BLaER1 (cell line): ENCODE results near the gene CTH.

Source experiments
- H3K27ac ChIP-seq: shearing (Covaris generic); formaldehyde crosslinking; 2 replicates; pipeline ENCODE4 v1.8.1; 2022
- H3K27me3 ChIP-seq: shearing (Covaris generic); formaldehyde crosslinking; 2 replicates; pipeline ENCODE4 v1.8.1; 2022
- H3K36me3 ChIP-seq: shearing (Covaris generic); formaldehyde crosslinking; 2 replicates; pipeline ENCODE4 v1.8.1; 2022
- H3K4me1 ChIP-seq: shearing (Covaris generic); formaldehyde crosslinking; 2 replicates; pipeline ENCODE4 v1.8.1; 2022
- H3K4me2 ChIP-seq: shearing (Covaris generic); formaldehyde crosslinking; 2 replicates; pipeline ENCODE4 v1.8.1; 2022
- H3K4me3 ChIP-seq: shearing (Covaris generic); formaldehyde crosslinking; 2 replicates; pipeline ENCODE4 v1.8.1; 2022
- H3K9ac ChIP-seq: shearing (Covaris generic); formaldehyde crosslinking; 2 replicates; pipeline ENCODE4 v1.8.1; 2022
- H3K9me3 ChIP-seq: shearing (Covaris generic); formaldehyde crosslinking; 2 replicates; pipeline ENCODE4 v1.8.1; 2022
- H4K20me1 ChIP-seq: shearing (Covaris generic); formaldehyde crosslinking; 2 replicates; pipeline ENCODE4 v1.8.1; 2022
- Cebpa-rat ChIP-seq: shearing (Covaris generic); IDR thresholded peaks from 2 replicates; pipeline ENCODE4 v1.8.1; 2022

Gene CTH

GRCh38 chr1:70382682-70383081, 28.4 kb upstream of the CTH start:
- no peak overlapping the region for H3K4me2 ChIP-seq
- no peak overlapping the region for H3K4me3 ChIP-seq
- H3K27me3 ChIP-seq, result no peaks in the 10 kb centered on the region
- H3K4me1 ChIP-seq, result 0 out of 2 replicates have a peak, but pooled peaks cover 7% of the 10 kb centered on the region
- no peak overlapping the region for H3K27ac ChIP-seq
- no peaks in the 10 kb centered on the region for H3K36me3 ChIP-seq
- H3K9me3 ChIP-seq, result no peaks in the 10 kb centered on the region
- no peak overlapping the region for H3K9ac ChIP-seq
- no peak for TF ChIP-seq Cebpa-rat
- no peaks in the 10 kb centered on the region for H4K20me1 ChIP-seq

GRCh38 chr1:70383483-70383882, 27.6 kb upstream of the CTH start:
- H3K27me3 ChIP-seq, result no peaks in the 10 kb centered on the region
- H3K4me2 ChIP-seq, result no peak overlapping the region

GRCh38 chr1:70384542-70384941, 26.5 kb upstream of the CTH start:
- 0 out of 2 replicates have a peak, but pooled peaks cover 7% of the 10 kb centered on the region for H3K4me1 ChIP-seq
- H3K27ac ChIP-seq, result no peak overlapping the region
- TF ChIP-seq Cebpa-rat, result no peak
- no peaks in the 10 kb centered on the region for H3K27me3 ChIP-seq
- H4K20me1 ChIP-seq, result no peaks in the 10 kb centered on the region
- no peak overlapping the region for H3K4me2 ChIP-seq
- no peaks in the 10 kb centered on the region for H3K36me3 ChIP-seq
- H3K9ac ChIP-seq, result no peak overlapping the region
- H3K9me3 ChIP-seq, result no peaks in the 10 kb centered on the region
- no peak overlapping the region for H3K4me3 ChIP-seq

More at GRCh38 chr1:70383483-70383882, 27.6 kb upstream of the CTH start:
- H3K9me3 ChIP-seq, result no peaks in the 10 kb centered on the region
- no peaks in the 10 kb centered on the region for H4K20me1 ChIP-seq
- TF ChIP-seq Cebpa-rat, result no peak
- no peak overlapping the region for H3K27ac ChIP-seq
- H3K9ac ChIP-seq, result no peak overlapping the region
- no peak overlapping the region for H3K4me3 ChIP-seq
- H3K36me3 ChIP-seq, result no peaks in the 10 kb centered on the region
- 0 out of 2 replicates have a peak, but pooled peaks cover 7% of the 10 kb centered on the region for H3K4me1 ChIP-seq

- H3K9ac ChIP-seq, result no peak overlapping the region
- no peak for TF ChIP-seq Cebpa-rat
- no peak overlapping the region for H3K4me2 ChIP-seq
- H3K27ac ChIP-seq, result no peak overlapping the region
- H3K27me3 ChIP-seq, result no peaks in the 10 kb centered on the region
- no peaks in the 10 kb centered on the region for H3K36me3 ChIP-seq
- 0 out of 2 replicates have a peak, but pooled peaks cover 7% of the 10 kb centered on the region for H3K4me1 ChIP-seq
- H3K9me3 ChIP-seq, result no peaks in the 10 kb centered on the region
- H3K4me3 ChIP-seq, result no peak overlapping the region
- H4K20me1 ChIP-seq, result no peaks in the 10 kb centered on the region
These were observed 25.6 kb upstream of the CTH start for GRCh38 chr1:70385477-70385876.

GRCh38 chr1:70386121-70386520, 24.9 kb upstream of the CTH start:
- no peaks in the 10 kb centered on the region for H3K9me3 ChIP-seq
- no peaks in the 10 kb centered on the region for H4K20me1 ChIP-seq
- no peak overlapping the region for H3K27ac ChIP-seq
- no peak overlapping the region for H3K9ac ChIP-seq
- H3K4me2 ChIP-seq, result no peak overlapping the region
- H3K4me3 ChIP-seq, result no peak overlapping the region
- TF ChIP-seq Cebpa-rat, result no peak
- H3K4me1 ChIP-seq, result 0 out of 2 replicates have a peak, but pooled peaks cover 7% of the 10 kb centered on the region
- no peaks in the 10 kb centered on the region for H3K36me3 ChIP-seq
- no peaks in the 10 kb centered on the region for H3K27me3 ChIP-seq

GRCh38 chr1:70387507-70387906, 23.6 kb upstream of the CTH start:
- H3K27ac ChIP-seq, result no peak overlapping the region
- H3K9me3 ChIP-seq, result no peaks in the 10 kb centered on the region
- no peak for TF ChIP-seq Cebpa-rat
- no peak overlapping the region for H3K9ac ChIP-seq
- no peaks in the 10 kb centered on the region for H3K27me3 ChIP-seq
- no peaks in the 10 kb centered on the region for H3K36me3 ChIP-seq
- H3K4me2 ChIP-seq, result no peak overlapping the region
- H3K4me3 ChIP-seq, result no peak overlapping the region
- H4K20me1 ChIP-seq, result no peaks in the 10 kb centered on the region
- no peaks in the 10 kb centered on the region for H3K4me1 ChIP-seq

GRCh38 chr1:70392626-70393025, 18.4 kb upstream of the CTH start:
- Histone ChIP-seq H3K4me1 (no peaks in the 10 kb centered on the region), H3K27ac (no peak overlapping the region), H4K20me1 (no peaks in the 10 kb centered on the region), H3K4me3 (no peak overlapping the region), H3K27me3 (no peaks in the 10 kb centered on the region), H3K9ac (no peak overlapping the region), H3K36me3 (no peaks in the 10 kb centered on the region), H3K9me3 (no peaks in the 10 kb centered on the region), H3K4me2 (no peak overlapping the region)
- TF ChIP-seq Cebpa-rat, result no peak

GRCh38 chr1:70396607-70397006, 14.5 kb upstream of the CTH start:
- Histone ChIP-seq H3K27ac (no peak overlapping the region), H3K4me3 (no peak overlapping the region), H3K9ac (no peak overlapping the region), H3K4me2 (no peak overlapping the region), H3K4me1 (no peaks in the 10 kb centered on the region), H3K27me3 (no peaks in the 10 kb centered on the region), H3K9me3 (no peaks in the 10 kb centered on the region), H3K36me3 (no peaks in the 10 kb centered on the region), H4K20me1 (no peaks in the 10 kb centered on the region)
- no peak for TF ChIP-seq Cebpa-rat

- Histone ChIP-seq H3K4me1 (no peaks in the 10 kb centered on the region), H3K9ac (no peak overlapping the region), H4K20me1 (no peaks in the 10 kb centered on the region), H3K4me3 (no peak overlapping the region), H3K27ac (no peak overlapping the region), H3K4me2 (no peak overlapping the region), H3K27me3 (no peaks in the 10 kb centered on the region), H3K36me3 (no peaks in the 10 kb centered on the region), H3K9me3 (no peaks in the 10 kb centered on the region)
- no peak for TF ChIP-seq Cebpa-rat
These were observed 14.1 kb upstream of the CTH start for GRCh38 chr1:70397013-70397412.

GRCh38 chr1:70400335-70400734, 10.7 kb upstream of the CTH start:
- Histone ChIP-seq H3K4me1 (no peaks in the 10 kb centered on the region), H4K20me1 (no peaks in the 10 kb centered on the region), H3K9ac (no peak overlapping the region), H3K36me3 (no peaks in the 10 kb centered on the region), H3K27me3 (no peaks in the 10 kb centered on the region), H3K4me3 (no peak overlapping the region), H3K9me3 (no peaks in the 10 kb centered on the region), H3K27ac (no peak overlapping the region), H3K4me2 (no peak overlapping the region)
- TF ChIP-seq Cebpa-rat, result no peak

- H3K4me2 ChIP-seq, result no peak overlapping the region
- H3K27me3 ChIP-seq, result no peaks in the 10 kb centered on the region
- no peaks in the 10 kb centered on the region for H3K9me3 ChIP-seq
- H3K36me3 ChIP-seq, result no peaks in the 10 kb centered on the region
- no peak overlapping the region for H3K27ac ChIP-seq
- no peaks in the 10 kb centered on the region for H4K20me1 ChIP-seq
- no peak overlapping the region for H3K9ac ChIP-seq
- TF ChIP-seq Cebpa-rat, result no peak
- H3K4me1 ChIP-seq, result no peaks in the 10 kb centered on the region
- no peak overlapping the region for H3K4me3 ChIP-seq
These were observed 9.1 kb upstream of the CTH start for GRCh38 chr1:70401974-70402373.
